GM21786 (cell line): ENCODE measurements around the gene CENPT.
"Not testable (repeated sequence)": the region's sequence is repeated elsewhere in the genome, so short reads cannot be mapped to it uniquely, and the experiment has no call there.

Experiments used
- ATAC-seq: cut with Tn5 transposase; IDR thresholded peaks from one replicate; pipeline ENCODE4 v1.9.1; 2021; ENCODE audit not compliant: unreplicated experiment

CENPT gene

GRCh38 chr16:67877064-67877463, 29.6 kb upstream of the CENPT start:
- ATAC-seq: no peak

GRCh38 chr16:67874372-67874771, 26.9 kb upstream of the CENPT start:
- no peak for ATAC-seq

- no peak for ATAC-seq
These were observed 26.2 kb upstream of the CENPT start for GRCh38 chr16:67873435-67874370.

- ATAC-seq: peak; percentile 76
These were observed 25.3 kb upstream of the CENPT start, which contains the start of gene EDC4 for GRCh38 chr16:67872631-67873434. Gene EDC4 (plus strand): TSS chr16:67873052. CDS start chr16:67873262, 210 bp downstream.

- no peak for ATAC-seq
These were observed 24.7 kb upstream of the CENPT start for GRCh38 chr16:67872131-67872630.

- ATAC-seq: no peak
These were observed 23.8 kb upstream of the CENPT start for GRCh38 chr16:67871256-67871655.

- ATAC-seq: no peak
These were observed 22.2 kb upstream of the CENPT start for GRCh38 chr16:67869653-67870052.

- no peak for ATAC-seq
These were observed 20.8 kb upstream of the CENPT start for GRCh38 chr16:67868290-67868689.

GRCh38 chr16:67865318-67865717, 17.8 kb upstream of the CENPT start:
- no peak for ATAC-seq

GRCh38 chr16:67864594-67864993, 17.1 kb upstream of the CENPT start:
- no peak for ATAC-seq

GRCh38 chr16:67864044-67864443, 16.6 kb upstream of the CENPT start:
- not testable (repeated sequence) for ATAC-seq

- no peak for ATAC-seq
These were observed 15.4 kb upstream of the CENPT start for GRCh38 chr16:67862623-67863583.

- ATAC-seq: no peak
These were observed 14.4 kb upstream of the CENPT start for GRCh38 chr16:67861877-67862276.

GRCh38 chr16:67860589-67861398, 13.3 kb upstream of the CENPT start:
- ATAC-seq: no peak

GRCh38 chr16:67858500-67858899, 11.0 kb upstream of the CENPT start:
- ATAC-seq: no peak

GRCh38 chr16:67857547-67858233, 10.2 kb upstream of the CENPT start:
- ATAC-seq: no peak

GRCh38 chr16:67856927-67857546, 9.5 kb upstream of the CENPT start:
- no peak for ATAC-seq

GRCh38 chr16:67855789-67856188, 8.3 kb upstream of the CENPT start:
- no peak for ATAC-seq

GRCh38 chr16:67853670-67854069, 6.2 kb upstream of the CENPT start:
- no peak for ATAC-seq
